Mesothelial cell of epicardium (in vitro differentiated cells): Measurements from ENCODE around the gene EIF5B. TPM values are rescaled to one million over a fixed set of nuclear protein-coding genes. Genes with fewer than 3 reads are reported as not detected.
"Not testable (repeated sequence)": the region's sequence is repeated elsewhere in the genome, so short reads cannot be mapped to it uniquely, and the experiment has no call there.

ENCODE experiments used
- DNase-seq, 2 experiments: peaks; one replicate each; pipeline ENCODE4 v3.0.0; 2021; ENCODE audit warnings: low spot score in 2 of 2; ENCODE audit not compliant: unreplicated experiment in 2 of 2
- H3K27ac Mint-ChIP-seq: 2 replicates; pipeline ENCODE4 v1.8.0; 2021; ENCODE audit warnings: mixed read lengths
- H3K27me3 Mint-ChIP-seq: 2 replicates; pipeline ENCODE4 v1.8.0; 2021; ENCODE audit warnings: low read depth, mixed read lengths
- H3K36me3 Mint-ChIP-seq: 2 replicates; pipeline ENCODE4 v1.8.0; 2021; ENCODE audit warnings: mixed read lengths
- H3K4me1 Mint-ChIP-seq: 2 replicates; pipeline ENCODE4 v1.8.0; 2021; ENCODE audit warnings: mixed read lengths
- H3K4me3 Mint-ChIP-seq: 2 replicates; pipeline ENCODE4 v1.8.0; 2021; ENCODE audit warnings: mild to moderate bottlenecking, moderate library complexity, mixed read lengths
- H3K9me3 Mint-ChIP-seq: 2 replicates; pipeline ENCODE4 v1.8.0; 2021; ENCODE audit warnings: mixed read lengths
- total RNA-seq: library from RNA; stranded (reverse); gene quantifications from 3 replicates; pipeline ENCODE4 v1.2.1, GENCODE V29; 2021
- TF ChIP-seq, protein P1 (sequence below): fragments of 200-600 bp; sonication (generic); IDR thresholded peaks from one replicate; pipeline ENCODE4 v1.5.0; 2021; ENCODE audit warnings: antibody characterized with exemption; ENCODE audit not compliant: unreplicated experiment

EIF5B gene
- total RNA-seq, 1 donor from 2014 or later: 45.3 TPM

DNA sequence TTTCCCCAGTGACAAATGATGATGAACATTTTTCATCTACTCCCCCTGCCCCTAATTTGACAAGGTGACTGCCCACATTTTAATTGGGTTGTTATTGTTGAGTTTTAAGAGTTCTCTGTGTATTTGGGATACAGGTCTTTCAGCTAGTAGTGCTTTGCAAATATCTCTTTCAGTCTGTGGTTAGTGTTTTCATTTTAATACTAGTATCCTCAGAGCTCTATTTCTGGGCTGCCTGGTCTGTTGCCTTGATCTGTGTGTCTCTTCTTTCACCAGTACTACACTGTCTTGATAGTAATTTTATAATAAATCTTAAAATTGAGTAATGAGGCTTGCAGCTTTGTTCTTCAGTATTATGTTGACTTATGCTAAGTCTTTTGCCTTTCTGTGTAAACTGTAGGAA, 19.7 kb downstream of the EIF5B start:
- Mint-ChIP-seq H3K27me3 (no peaks in the 10 kb centered on the region), H3K9me3 (no peaks in the 10 kb centered on the region), H3K4me1 (peaks cover 5% of the 10 kb centered on the region), H3K36me3 (peaks cover 8% of the 10 kb centered on the region), H3K4me3 (no peak overlapping the region), H3K27ac (no peak overlapping the region)
- no peak for DNase-seq
- TF ChIP-seq, protein P1, sequence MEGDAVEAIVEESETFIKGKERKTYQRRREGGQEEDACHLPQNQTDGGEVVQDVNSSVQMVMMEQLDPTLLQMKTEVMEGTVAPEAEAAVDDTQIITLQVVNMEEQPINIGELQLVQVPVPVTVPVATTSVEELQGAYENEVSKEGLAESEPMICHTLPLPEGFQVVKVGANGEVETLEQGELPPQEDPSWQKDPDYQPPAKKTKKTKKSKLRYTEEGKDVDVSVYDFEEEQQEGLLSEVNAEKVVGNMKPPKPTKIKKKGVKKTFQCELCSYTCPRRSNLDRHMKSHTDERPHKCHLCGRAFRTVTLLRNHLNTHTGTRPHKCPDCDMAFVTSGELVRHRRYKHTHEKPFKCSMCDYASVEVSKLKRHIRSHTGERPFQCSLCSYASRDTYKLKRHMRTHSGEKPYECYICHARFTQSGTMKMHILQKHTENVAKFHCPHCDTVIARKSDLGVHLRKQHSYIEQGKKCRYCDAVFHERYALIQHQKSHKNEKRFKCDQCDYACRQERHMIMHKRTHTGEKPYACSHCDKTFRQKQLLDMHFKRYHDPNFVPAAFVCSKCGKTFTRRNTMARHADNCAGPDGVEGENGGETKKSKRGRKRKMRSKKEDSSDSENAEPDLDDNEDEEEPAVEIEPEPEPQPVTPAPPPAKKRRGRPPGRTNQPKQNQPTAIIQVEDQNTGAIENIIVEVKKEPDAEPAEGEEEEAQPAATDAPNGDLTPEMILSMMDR: no peak

DNA sequence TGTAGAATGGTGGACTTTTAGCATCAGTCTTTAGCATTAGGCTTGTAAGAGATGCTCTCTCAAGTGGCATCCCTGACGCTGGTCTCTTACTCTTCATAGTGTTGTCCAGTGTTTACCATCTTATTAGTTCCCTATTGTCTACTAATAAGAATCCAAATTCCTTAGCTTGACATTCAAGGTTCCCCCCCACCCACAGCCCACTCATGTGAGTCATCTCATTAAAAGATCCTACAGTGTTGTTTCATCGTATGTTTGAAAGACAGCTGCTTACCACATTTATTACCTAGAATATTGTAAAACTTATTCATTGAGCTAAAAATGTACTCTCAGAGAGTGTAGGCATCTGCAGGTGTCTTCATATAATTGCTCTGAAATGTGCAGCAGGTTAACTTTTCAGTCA, 28.5 kb downstream of the EIF5B start:
- TF ChIP-seq, protein P1: no peak
- Mint-ChIP-seq H3K27ac (no peak overlapping the region), H3K36me3 (peaks cover 36% of the 10 kb centered on the region), H3K27me3 (no peaks in the 10 kb centered on the region), H3K4me3 (no peak overlapping the region), H3K4me1 (no peaks in the 10 kb centered on the region), H3K9me3 (no peaks in the 10 kb centered on the region)
- no peak for DNase-seq

DNA sequence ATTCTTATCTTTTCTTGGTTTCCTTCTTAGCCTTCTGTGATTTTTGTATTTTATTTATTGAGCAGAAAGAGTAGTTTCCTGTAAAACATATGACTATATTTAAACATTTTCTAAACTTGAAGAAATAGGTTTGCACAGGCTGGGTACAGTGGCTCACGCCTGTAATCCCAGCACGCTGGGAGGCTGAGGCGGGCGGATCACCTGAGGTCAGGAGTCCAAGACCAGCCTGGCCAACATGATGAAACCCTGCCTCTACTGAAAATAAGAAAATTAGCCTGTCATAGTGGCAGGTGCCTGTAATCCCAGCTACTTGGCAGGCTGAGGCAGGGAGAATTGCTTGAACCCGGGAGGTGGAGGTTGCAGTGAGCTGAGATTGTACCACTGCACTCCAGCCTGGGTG, 31.7 kb downstream of the EIF5B start:
- H3K4me1 Mint-ChIP-seq, H3K27me3 Mint-ChIP-seq, H3K4me3 Mint-ChIP-seq, DNase-seq, H3K27ac Mint-ChIP-seq: not testable (repeated sequence)
- H3K36me3 Mint-ChIP-seq: peaks cover 44% of the 10 kb centered on the region
- H3K9me3 Mint-ChIP-seq: peaks cover 14% of the 10 kb centered on the region

DNA sequence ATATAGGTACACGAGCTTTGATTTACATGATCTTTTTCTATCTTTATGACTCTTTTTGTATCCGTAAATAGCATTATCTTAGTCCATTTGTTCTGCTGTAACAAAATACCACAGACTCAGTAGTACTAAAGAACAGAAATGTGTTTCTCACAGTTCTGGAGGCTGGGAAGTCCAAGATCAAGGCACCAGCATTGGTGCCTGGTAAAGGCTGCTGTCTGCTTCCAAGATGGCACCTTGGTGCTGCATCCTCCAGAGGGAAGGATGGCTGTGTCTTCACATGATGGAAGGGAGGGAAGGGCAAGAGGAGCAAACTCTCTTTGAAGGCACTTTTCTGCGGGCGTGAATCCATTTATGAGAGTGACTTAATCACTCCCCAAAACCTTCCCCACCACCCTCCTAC, 36.0 kb downstream of the EIF5B start:
- H3K9me3 Mint-ChIP-seq: peaks cover 25% of the 10 kb centered on the region
- H3K27me3 Mint-ChIP-seq: no peaks in the 10 kb centered on the region
- TF ChIP-seq, protein P1: no peak
- peaks cover 57% of the 10 kb centered on the region for H3K36me3 Mint-ChIP-seq
- DNase-seq: no peak
- H3K4me1 Mint-ChIP-seq: no peaks in the 10 kb centered on the region
- no peak overlapping the region for H3K27ac Mint-ChIP-seq
- no peak overlapping the region for H3K4me3 Mint-ChIP-seq

DNA sequence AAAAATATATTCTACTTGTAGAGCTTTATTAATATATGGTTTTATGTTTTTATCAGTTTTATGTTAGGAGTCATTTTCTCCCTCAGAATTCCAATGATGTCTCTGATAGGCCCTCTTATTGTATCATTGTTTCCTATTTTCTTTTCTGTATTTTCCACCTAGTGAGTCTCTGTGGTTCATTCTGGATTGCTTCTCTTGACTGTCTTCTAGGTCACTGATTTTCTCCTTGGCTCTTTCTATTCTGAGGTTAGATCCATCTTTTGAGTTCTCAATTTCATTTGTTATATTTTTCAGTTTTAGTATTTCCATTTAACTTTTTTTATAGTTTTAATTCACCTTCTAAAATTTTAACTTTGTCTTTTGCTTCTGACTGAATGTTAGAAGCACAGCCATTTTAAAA, 37.6 kb downstream of the EIF5B start:
- Mint-ChIP-seq H3K4me1 (no peaks in the 10 kb centered on the region), H3K27ac (no peak overlapping the region), H3K36me3 (peaks cover 62% of the 10 kb centered on the region), H3K9me3 (peaks cover 25% of the 10 kb centered on the region), H3K27me3 (no peaks in the 10 kb centered on the region), H3K4me3 (no peak overlapping the region)
- no peak for DNase-seq
- TF ChIP-seq, protein P1: no peak

DNA sequence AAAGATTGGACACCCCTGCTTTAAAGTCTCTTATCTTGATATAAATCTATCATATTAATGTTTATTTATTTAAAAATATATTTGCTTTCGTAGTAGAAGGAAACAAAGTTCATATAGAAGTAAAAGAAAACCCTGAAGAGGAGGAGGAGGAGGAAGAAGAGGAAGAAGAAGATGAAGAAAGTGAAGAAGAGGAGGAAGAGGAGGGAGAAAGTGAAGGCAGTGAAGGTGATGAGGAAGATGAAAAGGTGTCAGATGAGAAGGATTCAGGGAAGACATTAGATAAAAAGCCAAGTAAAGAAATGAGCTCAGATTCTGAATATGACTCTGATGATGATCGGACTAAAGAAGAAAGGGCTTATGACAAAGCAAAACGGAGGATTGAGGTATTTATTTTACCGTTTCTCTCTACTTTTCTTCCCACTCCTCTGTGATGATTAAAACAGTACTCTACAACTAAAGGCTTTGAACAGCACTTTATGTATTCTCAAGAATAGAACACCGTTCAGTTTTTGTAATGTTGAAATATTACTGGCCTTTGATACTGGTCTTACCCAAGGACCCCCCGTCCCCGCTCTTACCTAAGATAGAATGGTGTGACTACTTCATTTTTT, 39.2 kb downstream of the EIF5B start:
- no peak for DNase-seq
- H3K9me3 Mint-ChIP-seq: peaks cover 25% of the 10 kb centered on the region
- H3K4me1 Mint-ChIP-seq: no peaks in the 10 kb centered on the region
- H3K27me3 Mint-ChIP-seq: no peaks in the 10 kb centered on the region
- H3K36me3 Mint-ChIP-seq: peaks cover 67% of the 10 kb centered on the region
- TF ChIP-seq, protein P1: no peak
- no peak overlapping the region for H3K4me3 Mint-ChIP-seq
- H3K27ac Mint-ChIP-seq: no peak overlapping the region
